H9 (cell line): ENCODE data around the gene TP53TG5. TPM values are rescaled to one million over a fixed set of nuclear protein-coding genes. Genes with fewer than 3 reads are reported as not detected.

Experiments used
- DNase-seq: peaks from one replicate; pipeline ENCODE4 v3.0.0-alpha.2; 2017
- H2AFZ ChIP-seq: one replicate; pipeline ENCODE4 v1.6.1; 2013; ENCODE audit warnings: mild to moderate bottlenecking, low read length, control low read depth, moderate library complexity
- H2AK5ac ChIP-seq: 2 replicates; pipeline ENCODE4 v1.6.1; 2013; ENCODE audit warnings: low read length, control low read depth, mixed read lengths; ENCODE audit not compliant: insufficient read length
- H2BK120ac ChIP-seq: one replicate; pipeline ENCODE4 v1.6.1; 2013; ENCODE audit warnings: low read depth, mild to moderate bottlenecking, low read length, control low read depth, inconsistent platforms; ENCODE audit not compliant: poor library complexity, severe bottlenecking
- H2BK12ac ChIP-seq: 2 replicates; pipeline ENCODE4 v1.6.1; 2013; ENCODE audit warnings: low read length, control low read depth, mixed read lengths, low read depth; ENCODE audit not compliant: insufficient read length
- H2BK15ac ChIP-seq: 2 replicates; pipeline ENCODE4 v1.6.1; 2013; ENCODE audit warnings: low read depth, low read length, control low read depth
- H2BK20ac ChIP-seq: one replicate; pipeline ENCODE4 v1.6.1; 2013; ENCODE audit warnings: low read depth, mild to moderate bottlenecking, low read length, control low read depth, inconsistent platforms; ENCODE audit not compliant: poor library complexity, severe bottlenecking
- H2BK5ac ChIP-seq: 2 replicates; pipeline ENCODE4 v1.6.1; 2013; ENCODE audit warnings: low read length, control low read depth, mixed read lengths; ENCODE audit not compliant: insufficient read length
- H3K14ac ChIP-seq: 2 replicates; pipeline ENCODE4 v1.6.1; 2013; ENCODE audit warnings: low read length, control low read depth; ENCODE audit not compliant: insufficient read depth
- H3K18ac ChIP-seq: 2 replicates; pipeline ENCODE4 v1.6.1; 2013; ENCODE audit warnings: low read depth, mild to moderate bottlenecking, mixed read lengths, low read length, control low read depth; ENCODE audit not compliant: insufficient read length
- H3K23ac ChIP-seq: 2 replicates; pipeline ENCODE4 v1.6.1; 2013; ENCODE audit warnings: low read length, control low read depth, mixed read lengths, low read depth; ENCODE audit not compliant: insufficient read length
- H3K23me2 ChIP-seq: 2 replicates; pipeline ENCODE4 v1.6.1; 2013; ENCODE audit warnings: low read depth, mild to moderate bottlenecking, mixed read lengths, low read length, control low read depth; ENCODE audit not compliant: insufficient read length, poor library complexity, severe bottlenecking
- H3K27ac ChIP-seq: 2 replicates; pipeline ENCODE4 v1.5.1; 2013; ENCODE audit warnings: low read length, control low read depth, mixed read lengths, low read depth; ENCODE audit not compliant: insufficient read length
- H3K27me3 ChIP-seq: 2 replicates; pipeline ENCODE4 v1.6.1; 2013; ENCODE audit warnings: low read length, control low read depth, inconsistent platforms; ENCODE audit not compliant: insufficient read depth
- H3K4ac ChIP-seq: 2 replicates; pipeline ENCODE4 v1.6.1; 2013; ENCODE audit warnings: low read depth, mild to moderate bottlenecking, control low read depth, inconsistent platforms, low read length, moderate library complexity
- H3K4me1 ChIP-seq: 2 replicates; pipeline ENCODE4 v1.6.1; 2013; ENCODE audit warnings: low read length, control low read depth, inconsistent platforms; ENCODE audit not compliant: insufficient read depth
- H3K4me2 ChIP-seq: 2 replicates; pipeline ENCODE4 v1.6.1; 2013; ENCODE audit warnings: low read length, control low read depth, mixed read lengths; ENCODE audit not compliant: insufficient read length, insufficient read depth
- H3K56ac ChIP-seq: 2 replicates; pipeline ENCODE4 v1.6.1; 2013; ENCODE audit warnings: low read depth, mild to moderate bottlenecking, mixed read lengths, low read length, control low read depth; ENCODE audit not compliant: insufficient read length
- H3K79me1 ChIP-seq: 2 replicates; pipeline ENCODE4 v1.6.1; 2013; ENCODE audit warnings: low read depth, mild to moderate bottlenecking, moderate library complexity, low read length, control low read depth, inconsistent platforms; ENCODE audit not compliant: insufficient read depth, poor library complexity, severe bottlenecking
- H3K79me2 ChIP-seq: 2 replicates; pipeline ENCODE4 v1.6.1; 2013; ENCODE audit warnings: low read length, control low read depth, inconsistent platforms; ENCODE audit not compliant: insufficient read depth
- H3K9ac ChIP-seq: 2 replicates; pipeline ENCODE4 v1.6.1; 2013; ENCODE audit warnings: low read length, control low read depth, mixed read lengths; ENCODE audit not compliant: insufficient read length; ENCODE audit errors: extremely low read depth
- H3K9me3 ChIP-seq: one replicate; pipeline ENCODE4 v1.6.1; 2013; ENCODE audit warnings: low read depth, low read length, inconsistent platforms; ENCODE audit not compliant: control insufficient read depth
- H3T11ph ChIP-seq: one replicate; pipeline ENCODE4 v1.6.1; 2013; ENCODE audit warnings: mild to moderate bottlenecking, low read length, control low read depth, inconsistent platforms
- H4K20me1 ChIP-seq: one replicate; pipeline ENCODE4 v1.6.1; 2013; ENCODE audit not compliant: control insufficient read depth, insufficient read length, insufficient read depth
- H4K5ac ChIP-seq: 2 replicates; pipeline ENCODE4 v1.6.1; 2013; ENCODE audit warnings: low read depth, mild to moderate bottlenecking, mixed read lengths, low read length, control low read depth; ENCODE audit not compliant: insufficient read length
- H4K8ac ChIP-seq: replicated peaks from 2 replicates; pipeline ENCODE4 v1.6.1; 2013; ENCODE audit warnings: low read length, control low read depth, mixed read lengths, low read depth; ENCODE audit not compliant: insufficient read length
- H4K91ac ChIP-seq: 2 replicates; pipeline ENCODE4 v1.6.1; 2013; ENCODE audit warnings: low read depth, mild to moderate bottlenecking, moderate library complexity, mixed read lengths, low read length, control low read depth; ENCODE audit not compliant: insufficient read length
- H3K27ac Mint-ChIP-seq, 3 experiments: 2 replicates in 2 of 3; 3 replicates in 1 of 3; pipeline ENCODE4 v1.8.0; 2020 to 2021; ENCODE audit warnings: mixed read lengths in 3 of 3, mild to moderate bottlenecking in 1 of 3, moderate library complexity in 1 of 3
- H3K27me3 Mint-ChIP-seq: 2 replicates; pipeline ENCODE4 v1.8.0; 2021; ENCODE audit warnings: low read depth, mild to moderate bottlenecking, moderate library complexity, mixed read lengths
- H3K36me3 Mint-ChIP-seq, 3 experiments: 2 replicates in 2 of 3; 3 replicates in 1 of 3; pipeline ENCODE4 v1.8.0; 2020 to 2021; ENCODE audit warnings: low read depth in 3 of 3, mixed read lengths in 3 of 3; ENCODE audit not compliant: insufficient read depth in 1 of 3
- H3K4me1 Mint-ChIP-seq, 2 experiments: 2 replicates each; pipeline ENCODE4 v1.8.0; 2020; ENCODE audit warnings: mixed read lengths in 2 of 2
- H3K4me3 Mint-ChIP-seq, 2 experiments: 2 replicates in 1 of 2; 3 replicates in 1 of 2; pipeline ENCODE4 v1.8.0; 2020 to 2021; ENCODE audit warnings: mild to moderate bottlenecking in 2 of 2, mixed read lengths in 2 of 2, moderate library complexity in 1 of 2
- H3K9me3 Mint-ChIP-seq, 2 experiments: 2 replicates in 1 of 2; 3 replicates in 1 of 2; pipeline ENCODE4 v1.8.0; 2020; ENCODE audit warnings: mild to moderate bottlenecking in 2 of 2, mixed read lengths in 2 of 2, moderate library complexity in 1 of 2
- WGBS: extraction: QIAGEN DNeasy Blood & Tissue Kit; methylation state at CpG from one replicate; pipeline ENCODE4 v1.1.7; 2013; ENCODE audit warnings: missing lambda C conversion rate, low lambda C conversion rate, mixed read lengths; ENCODE audit not compliant: insufficient read length; ENCODE audit errors: extremely low coverage; 5-methylcytosine and 5-hydroxymethylcytosine counted together
- total RNA-seq: library from RNA; stranded (reverse); gene quantifications from 2 replicates; pipeline ENCODE4 v1.2.1, GENCODE V29; 2021
- TF ChIP-seq, protein P1 (sequence below): fragments of 200-600 bp; sonication (generic); conservative IDR thresholded peaks from 3 replicates; pipeline ENCODE4 v1.8.0; 2021; ENCODE audit warnings: antibody characterized with exemption, mild to moderate bottlenecking

The TP53TG5 gene
- total RNA-seq, 1 experiment from 2014 or later, result not detected

DNA sequence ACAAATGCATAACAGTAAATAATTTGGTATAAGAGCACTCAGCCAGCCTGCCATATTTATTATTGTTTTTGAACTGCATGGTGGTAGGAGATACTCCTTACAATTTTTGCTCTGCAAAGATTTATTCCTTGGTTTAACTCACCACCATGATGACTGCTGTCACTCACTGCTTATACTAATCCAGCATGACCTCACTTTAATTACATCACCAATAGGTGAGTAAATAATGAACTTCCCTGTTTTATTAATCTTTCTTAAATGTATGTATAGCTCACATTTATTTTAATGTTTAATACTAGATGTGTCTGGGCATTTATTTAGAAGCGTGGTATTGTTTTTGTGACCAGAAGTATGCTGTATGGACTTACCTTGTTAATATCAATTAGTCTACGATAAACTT is 12.8 kb upstream of the TP53TG5 start:
- WGBS, result no CpG with 5 or more reads among the region's 2 CpGs
- Histone ChIP-seq H2BK120ac (no peak overlapping the region), H2BK12ac (no peak overlapping the region), H3K79me1 (no peaks in the 10 kb centered on the region), H3K27me3 (no peaks in the 10 kb centered on the region), H3T11ph (no peak overlapping the region), H3K23me2 (no peaks in the 10 kb centered on the region), H3K9ac (no peak overlapping the region), H3K23ac (no peak overlapping the region), H4K5ac (no peak overlapping the region), H2BK15ac (no peak overlapping the region), H2AFZ (no peak overlapping the region), H3K18ac (no peak overlapping the region), H2BK5ac (no peak overlapping the region), H3K4me2 (no peak overlapping the region), H3K56ac (no peak overlapping the region), H3K9me3 (no peaks in the 10 kb centered on the region), H2BK20ac (no peak overlapping the region), H4K20me1 (no peaks in the 10 kb centered on the region), H3K27ac (no peak overlapping the region), H3K79me2 (no peaks in the 10 kb centered on the region), H3K4ac (no peak overlapping the region), H2AK5ac (no peak overlapping the region), H4K8ac (no peak overlapping the region), H4K91ac (no peak overlapping the region), H3K4me1 (no peaks in the 10 kb centered on the region), H3K14ac (no peak overlapping the region)
- Mint-ChIP-seq H3K4me1 (no peaks in the 10 kb centered on the region), H3K36me3 (peaks cover 0 to 2% (median 0%) of the 10 kb centered on the region in 3 experiments; a peak in 1 of 7 replicates), H3K9me3 (peaks cover 0 to 2% of the 10 kb centered on the region in 2 experiments; a peak in 1 of 5 replicates), H3K4me3 (no peak overlapping the region), H3K27me3 (no peaks in the 10 kb centered on the region; the same call in none of the 2 replicates), H3K27ac (no peak overlapping the region)
- TF ChIP-seq, protein P1, sequence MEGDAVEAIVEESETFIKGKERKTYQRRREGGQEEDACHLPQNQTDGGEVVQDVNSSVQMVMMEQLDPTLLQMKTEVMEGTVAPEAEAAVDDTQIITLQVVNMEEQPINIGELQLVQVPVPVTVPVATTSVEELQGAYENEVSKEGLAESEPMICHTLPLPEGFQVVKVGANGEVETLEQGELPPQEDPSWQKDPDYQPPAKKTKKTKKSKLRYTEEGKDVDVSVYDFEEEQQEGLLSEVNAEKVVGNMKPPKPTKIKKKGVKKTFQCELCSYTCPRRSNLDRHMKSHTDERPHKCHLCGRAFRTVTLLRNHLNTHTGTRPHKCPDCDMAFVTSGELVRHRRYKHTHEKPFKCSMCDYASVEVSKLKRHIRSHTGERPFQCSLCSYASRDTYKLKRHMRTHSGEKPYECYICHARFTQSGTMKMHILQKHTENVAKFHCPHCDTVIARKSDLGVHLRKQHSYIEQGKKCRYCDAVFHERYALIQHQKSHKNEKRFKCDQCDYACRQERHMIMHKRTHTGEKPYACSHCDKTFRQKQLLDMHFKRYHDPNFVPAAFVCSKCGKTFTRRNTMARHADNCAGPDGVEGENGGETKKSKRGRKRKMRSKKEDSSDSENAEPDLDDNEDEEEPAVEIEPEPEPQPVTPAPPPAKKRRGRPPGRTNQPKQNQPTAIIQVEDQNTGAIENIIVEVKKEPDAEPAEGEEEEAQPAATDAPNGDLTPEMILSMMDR, result no peak
- no peak for DNase-seq
